Activated naive CD4-positive, alpha-beta T cell treated with anti-CD3 and anti-CD28 coated beads, Interleukin-2, amount 50 U/mL, for 24 hours (primary cell): ENCODE results near the gene TFR2.

ENCODE experiments used
- H3K27ac Mint-ChIP-seq: one replicate; pipeline ENCODE4 v1.8.0; 2021; ENCODE audit warnings: mild to moderate bottlenecking, mixed read lengths
- H3K27me3 Mint-ChIP-seq: one replicate; pipeline ENCODE4 v1.8.0; 2021; ENCODE audit warnings: mixed read lengths
- H3K36me3 Mint-ChIP-seq: one replicate; pipeline ENCODE4 v1.8.0; 2021; ENCODE audit warnings: mixed read lengths
- H3K4me1 Mint-ChIP-seq: one replicate; pipeline ENCODE4 v1.8.0; 2021; ENCODE audit warnings: mixed read lengths
- H3K4me3 Mint-ChIP-seq: one replicate; pipeline ENCODE4 v1.8.0; 2021; ENCODE audit warnings: mild to moderate bottlenecking, mixed read lengths
- H3K9me3 Mint-ChIP-seq: one replicate; pipeline ENCODE4 v1.8.0; 2021; ENCODE audit warnings: mixed read lengths

Gene TFR2

DNA sequence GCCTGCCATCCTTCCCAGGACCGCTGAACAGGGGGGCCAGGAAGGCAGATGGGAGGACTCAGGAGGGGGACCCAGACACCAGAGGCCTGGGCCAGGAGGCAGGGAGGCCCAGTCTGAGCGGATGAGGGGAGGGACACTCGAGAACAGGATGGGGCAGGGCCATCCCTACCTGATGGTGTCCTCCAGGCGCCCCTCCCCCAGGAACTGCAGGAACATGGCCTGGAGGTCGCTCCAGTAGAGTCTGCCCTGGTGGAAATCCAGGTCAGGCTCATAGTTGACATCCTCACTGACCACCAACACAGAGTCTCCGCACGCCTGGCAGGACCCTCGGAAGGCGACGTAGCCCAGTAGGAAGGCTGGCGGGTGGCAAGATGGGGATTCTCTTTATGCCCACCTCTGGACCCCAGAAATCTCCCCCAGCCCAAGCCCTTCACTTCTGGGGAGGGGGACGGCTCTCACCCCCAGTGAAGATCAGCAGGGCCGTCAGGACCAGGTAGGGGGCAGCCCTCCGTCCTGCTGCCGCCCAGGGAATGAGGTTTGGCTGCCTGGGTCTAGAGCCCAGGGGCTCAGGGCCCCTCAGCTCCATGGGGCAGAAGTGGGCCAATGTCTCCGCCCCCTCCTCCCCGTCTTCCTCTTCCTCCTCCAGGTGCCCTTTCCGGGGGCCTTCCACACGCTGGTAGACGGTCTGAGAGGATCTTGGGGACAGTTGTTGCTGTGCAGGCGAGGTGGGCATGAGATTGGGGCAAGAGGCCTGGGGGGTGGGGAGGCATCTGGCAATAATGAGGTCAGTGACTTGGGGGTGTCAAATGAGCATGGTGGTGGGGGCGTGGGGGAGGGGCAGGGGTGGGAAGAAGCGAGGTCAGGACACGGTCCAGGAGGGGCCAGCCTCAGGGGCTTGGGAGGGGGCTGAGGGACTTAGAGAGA, 573 bp downstream of the TFR2 start:
- Mint-ChIP-seq H3K4me3 (no peak overlapping the region), H3K9me3 (no peaks in the 10 kb centered on the region), H3K27ac (no peak overlapping the region), H3K36me3 (no peaks in the 10 kb centered on the region), H3K4me1 (no peaks in the 10 kb centered on the region), H3K27me3 (no peaks in the 10 kb centered on the region)

DNA sequence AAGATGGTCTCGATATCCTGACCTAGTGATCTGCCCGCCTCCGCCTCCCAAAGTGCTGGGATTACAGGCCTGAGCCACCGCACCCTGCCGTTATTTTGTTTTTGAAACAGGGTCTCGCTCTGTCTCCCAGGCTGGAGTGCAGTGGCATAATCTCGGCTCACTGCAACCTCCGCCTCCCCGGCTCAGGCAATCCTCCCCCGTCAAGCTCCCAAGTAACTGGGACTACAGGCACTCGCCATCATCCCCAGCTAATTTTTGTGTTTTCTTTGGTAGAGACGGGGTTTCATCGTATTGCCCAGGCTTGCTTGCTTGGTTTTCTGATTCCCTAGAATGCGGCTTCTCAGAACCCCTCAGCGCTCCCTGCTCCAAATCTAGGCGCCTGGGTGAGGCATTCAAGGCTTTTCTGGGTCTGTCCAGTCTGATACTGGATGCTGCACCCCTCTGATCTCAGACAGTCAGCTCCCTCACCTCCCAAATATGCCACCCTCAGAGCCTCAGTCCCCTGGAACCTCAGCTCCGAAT, 1.3 kb downstream of the TFR2 start:
- no peak overlapping the region for H3K27ac Mint-ChIP-seq
- H3K4me3 Mint-ChIP-seq = no peak overlapping the region

DNA sequence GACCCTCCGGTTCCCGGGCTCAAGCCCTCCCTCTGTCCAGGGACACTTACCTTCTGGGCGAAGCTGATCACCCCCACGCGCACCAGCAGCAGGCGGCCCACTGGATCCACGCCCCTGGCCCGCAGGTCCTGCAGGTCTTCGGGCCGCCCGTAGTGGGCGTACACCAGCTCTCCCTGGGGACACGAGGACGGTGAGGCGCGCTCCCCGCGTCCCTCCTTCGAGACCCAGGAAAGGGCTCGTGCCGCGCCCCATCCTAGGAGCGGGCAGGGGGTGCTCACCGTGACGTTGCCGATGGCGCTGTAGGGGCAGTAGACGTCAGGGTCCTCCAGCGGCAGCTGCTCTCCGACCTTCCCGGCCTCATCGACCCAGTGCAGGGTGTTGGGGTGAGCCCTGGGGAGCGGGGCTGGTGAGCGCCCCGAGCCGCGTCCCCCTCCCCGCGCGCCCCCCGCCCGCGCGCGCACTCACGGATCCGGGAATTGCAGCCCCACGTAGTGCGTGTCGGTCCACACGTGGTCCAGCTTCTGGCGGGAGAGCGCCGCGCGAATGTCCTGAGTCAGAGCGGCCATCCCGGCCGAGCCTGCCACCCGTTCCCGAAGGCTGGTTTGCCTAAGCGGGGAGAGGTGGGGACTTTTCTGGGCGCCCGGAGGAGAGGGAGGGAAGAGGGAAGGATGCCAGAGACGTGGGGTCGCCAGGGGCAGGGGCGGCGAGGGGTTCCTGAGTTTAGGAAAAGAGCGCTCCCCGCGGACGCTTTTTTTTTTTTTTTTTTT, 8.2 kb downstream of the TFR2 start:
- peak overlapping the region; percentile 90 for H3K27ac Mint-ChIP-seq
- no peaks in the 10 kb centered on the region for H3K9me3 Mint-ChIP-seq
- no peaks in the 10 kb centered on the region for H3K36me3 Mint-ChIP-seq
- peak overlapping the region; percentile 89 for H3K4me3 Mint-ChIP-seq
- H3K27me3 Mint-ChIP-seq = no peaks in the 10 kb centered on the region
- H3K4me1 Mint-ChIP-seq = peaks cover 27% of the 10 kb centered on the region

More for the DNA sequence above, 1.3 kb downstream of the TFR2 start:
- no peaks in the 10 kb centered on the region for H3K9me3 Mint-ChIP-seq
- H3K4me1 Mint-ChIP-seq = no peaks in the 10 kb centered on the region
- no peaks in the 10 kb centered on the region for H3K27me3 Mint-ChIP-seq
- H3K36me3 Mint-ChIP-seq = no peaks in the 10 kb centered on the region

DNA sequence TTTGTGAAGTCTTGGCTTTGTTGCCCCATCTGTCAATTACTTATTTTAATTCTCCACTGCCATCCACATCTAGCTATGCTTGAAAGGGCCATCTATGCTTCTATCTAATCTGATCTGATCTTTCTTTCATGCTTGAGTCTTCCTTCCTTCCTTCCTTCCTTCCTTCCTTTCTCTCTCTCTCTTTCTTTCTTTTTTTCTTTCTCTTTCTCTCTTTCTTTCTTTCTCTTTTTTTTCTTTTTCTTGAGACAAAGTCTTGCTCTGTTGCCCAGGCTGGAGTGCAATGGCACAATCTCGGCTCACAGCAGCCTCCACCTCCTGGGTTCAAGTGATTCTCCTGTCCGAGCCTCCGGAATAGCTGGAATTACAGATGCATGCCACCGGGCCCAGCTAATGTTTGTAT, 11.3 kb downstream of the TFR2 start:
- no peak overlapping the region for H3K4me3 Mint-ChIP-seq
- no peaks in the 10 kb centered on the region for H3K27me3 Mint-ChIP-seq
- H3K27ac Mint-ChIP-seq = peak overlapping the region; percentile 30
- H3K9me3 Mint-ChIP-seq = no peaks in the 10 kb centered on the region
- peaks cover 37% of the 10 kb centered on the region for H3K4me1 Mint-ChIP-seq
- no peaks in the 10 kb centered on the region for H3K36me3 Mint-ChIP-seq

DNA sequence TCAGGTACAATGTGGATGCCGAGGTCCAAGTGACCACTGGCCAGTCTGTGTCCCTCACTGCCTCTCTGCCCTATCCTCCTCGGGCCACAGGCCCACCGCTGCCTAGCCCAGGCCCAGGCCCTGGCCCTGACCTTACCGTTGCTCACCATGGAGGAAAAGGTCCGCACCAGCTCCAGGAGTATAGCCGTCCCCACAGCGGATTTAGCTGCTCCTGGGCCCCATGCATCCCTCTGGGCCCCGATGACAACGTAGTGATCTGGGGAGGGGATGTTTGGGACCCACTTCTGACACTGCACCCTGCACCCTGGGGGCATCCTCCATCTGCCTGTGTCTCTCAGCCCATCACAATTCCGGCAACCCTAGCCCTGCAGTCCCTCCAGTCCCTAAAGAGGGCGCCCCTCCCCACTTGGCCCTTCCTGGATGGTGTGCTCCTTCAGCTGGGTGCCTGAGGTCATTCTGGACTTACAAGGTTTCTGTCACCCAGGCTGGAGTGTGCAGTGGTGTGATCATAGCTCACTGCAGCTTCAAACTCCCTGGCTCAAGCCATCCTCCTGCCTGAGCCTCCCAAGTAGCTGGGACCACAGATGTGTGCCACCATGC, 12.1 kb downstream of the TFR2 start:
- H3K4me3 Mint-ChIP-seq = no peak overlapping the region
- peaks cover 39% of the 10 kb centered on the region for H3K4me1 Mint-ChIP-seq
- no peak overlapping the region for H3K27ac Mint-ChIP-seq
- H3K27me3 Mint-ChIP-seq = no peaks in the 10 kb centered on the region
- no peaks in the 10 kb centered on the region for H3K36me3 Mint-ChIP-seq
- no peaks in the 10 kb centered on the region for H3K9me3 Mint-ChIP-seq

DNA sequence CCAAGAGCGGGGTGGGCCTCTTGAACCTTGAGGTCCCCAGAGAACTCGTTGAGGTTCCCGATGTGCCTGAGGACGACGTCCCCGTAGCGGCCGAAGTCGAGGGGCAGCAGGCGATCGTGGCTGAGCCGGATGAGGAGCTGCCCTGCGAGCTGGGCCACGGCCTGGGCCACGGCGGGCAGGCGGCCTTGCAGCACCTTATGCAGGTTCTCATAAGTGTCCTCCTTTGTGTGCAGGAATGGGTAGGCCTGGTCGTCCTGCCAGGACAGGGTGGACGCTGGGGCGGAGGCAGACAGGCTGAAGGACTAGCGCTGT, 14.2 kb downstream of the TFR2 start:
- Mint-ChIP-seq H3K27ac (no peak overlapping the region), H3K27me3 (no peaks in the 10 kb centered on the region), H3K9me3 (no peaks in the 10 kb centered on the region), H3K4me3 (peak overlapping the region; percentile 75), H3K4me1 (peaks cover 29% of the 10 kb centered on the region), H3K36me3 (no peaks in the 10 kb centered on the region)

DNA sequence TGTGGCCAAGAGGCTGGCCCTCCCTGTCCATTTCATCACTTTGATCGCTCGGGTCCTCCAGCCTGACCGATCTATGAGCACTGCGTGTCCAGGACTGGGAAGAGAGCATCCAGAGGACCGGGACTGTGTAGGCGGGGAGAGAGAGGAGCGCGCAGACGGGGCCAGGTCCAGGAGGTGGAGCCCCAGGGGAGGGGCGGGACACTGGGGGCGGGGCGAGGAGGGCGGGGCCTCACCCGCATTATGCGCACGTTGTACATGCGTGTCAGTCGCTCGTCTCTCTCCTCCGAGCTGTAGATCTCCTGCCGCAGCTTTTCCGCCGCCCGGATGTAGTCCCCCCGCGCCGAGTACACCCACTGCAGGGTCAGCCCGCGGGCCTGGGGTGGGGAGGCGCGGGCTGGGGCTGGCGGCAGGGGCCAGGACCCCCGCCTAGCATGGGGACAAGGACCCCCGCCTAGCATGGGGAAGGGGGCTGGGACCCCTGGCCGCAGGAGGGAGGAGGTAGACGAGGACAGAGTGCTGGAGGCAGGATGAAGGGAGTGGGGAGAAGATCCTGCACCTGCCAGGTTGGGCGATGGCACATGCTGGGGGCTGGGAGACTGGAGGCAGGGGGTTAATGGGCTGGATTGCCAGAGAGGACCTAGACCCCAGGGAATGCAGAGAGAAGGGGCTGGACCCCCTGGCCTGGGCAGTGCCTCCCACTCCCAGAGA, 14.7 kb downstream of the TFR2 start:
- H3K9me3 Mint-ChIP-seq = no peaks in the 10 kb centered on the region
- no peaks in the 10 kb centered on the region for H3K27me3 Mint-ChIP-seq
- peak overlapping the region; percentile 75 for H3K4me3 Mint-ChIP-seq
- H3K27ac Mint-ChIP-seq = peak overlapping the region; percentile 79
- no peaks in the 10 kb centered on the region for H3K36me3 Mint-ChIP-seq
- peaks cover 27% of the 10 kb centered on the region for H3K4me1 Mint-ChIP-seq

DNA sequence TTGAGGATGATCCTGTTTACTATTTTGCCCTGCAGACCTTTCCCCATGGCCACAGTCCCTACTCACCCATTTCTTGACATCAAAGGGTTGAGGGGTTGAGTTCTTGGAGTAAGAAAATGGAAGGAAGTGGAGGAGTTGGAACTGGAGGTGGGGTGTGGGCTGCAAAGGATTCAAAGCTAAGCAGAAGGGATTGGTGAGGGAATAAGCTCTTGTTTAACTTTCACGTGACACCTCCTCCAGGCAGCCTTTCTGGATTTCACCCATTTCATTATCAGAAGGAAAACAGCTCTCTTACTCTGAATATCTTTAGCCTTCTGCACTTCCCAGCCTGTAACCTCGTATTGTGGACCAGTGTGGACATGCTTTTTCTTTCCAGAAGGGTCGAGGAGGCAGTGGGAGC, 15.3 kb downstream of the TFR2 start:
- H3K36me3 Mint-ChIP-seq = no peaks in the 10 kb centered on the region
- peak overlapping the region; percentile 75 for H3K4me3 Mint-ChIP-seq
- H3K27me3 Mint-ChIP-seq = no peaks in the 10 kb centered on the region
- H3K4me1 Mint-ChIP-seq = peaks cover 27% of the 10 kb centered on the region
- no peaks in the 10 kb centered on the region for H3K9me3 Mint-ChIP-seq
- peak overlapping the region; percentile 55 for H3K27ac Mint-ChIP-seq

DNA sequence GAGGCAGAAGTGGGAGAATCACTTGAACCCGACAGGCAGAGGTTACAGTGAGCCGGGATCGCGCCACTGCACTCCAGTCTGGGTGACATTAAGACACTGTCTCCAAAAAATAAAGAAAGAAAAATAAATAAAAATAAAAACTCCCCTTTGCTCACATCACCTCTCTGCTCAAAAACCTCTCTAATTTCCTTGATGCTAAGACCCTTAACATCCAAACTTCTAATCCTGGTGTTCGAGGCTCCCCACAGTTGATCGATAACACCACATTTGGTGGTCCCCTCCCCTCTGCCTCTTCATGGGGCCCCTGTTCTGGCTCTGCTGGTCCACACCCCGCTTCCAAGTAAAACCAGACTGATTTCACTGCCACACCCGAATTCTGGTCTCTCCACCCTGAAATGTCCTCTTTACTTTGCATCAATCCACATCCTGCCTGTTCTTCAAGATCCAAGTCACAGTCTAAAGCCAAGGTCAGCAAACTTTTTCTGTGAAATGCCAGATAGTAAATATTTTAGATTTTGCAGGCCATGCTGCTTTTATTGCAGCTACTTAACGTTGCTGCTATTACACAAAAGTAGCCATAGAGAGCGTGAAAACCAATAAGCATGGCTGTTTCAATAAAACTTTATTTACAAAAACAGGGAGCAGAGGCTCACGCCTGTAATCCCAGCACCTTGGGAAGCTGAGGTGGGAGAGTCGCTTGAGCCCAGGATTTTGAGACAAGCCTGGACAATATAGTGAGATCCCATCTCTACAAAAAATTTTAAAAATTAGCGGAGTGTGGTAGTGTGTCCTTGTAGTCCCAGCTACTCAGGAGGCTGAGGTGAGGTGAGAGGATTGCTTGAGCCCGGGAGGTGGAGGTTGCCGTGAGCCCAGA, 17.2 kb downstream of the TFR2 start:
- Mint-ChIP-seq H3K4me1 (peaks cover 21% of the 10 kb centered on the region), H3K27ac (peak overlapping the region; percentile 47), H3K36me3 (no peaks in the 10 kb centered on the region), H3K27me3 (no peaks in the 10 kb centered on the region), H3K9me3 (no peaks in the 10 kb centered on the region), H3K4me3 (no peak overlapping the region)

DNA sequence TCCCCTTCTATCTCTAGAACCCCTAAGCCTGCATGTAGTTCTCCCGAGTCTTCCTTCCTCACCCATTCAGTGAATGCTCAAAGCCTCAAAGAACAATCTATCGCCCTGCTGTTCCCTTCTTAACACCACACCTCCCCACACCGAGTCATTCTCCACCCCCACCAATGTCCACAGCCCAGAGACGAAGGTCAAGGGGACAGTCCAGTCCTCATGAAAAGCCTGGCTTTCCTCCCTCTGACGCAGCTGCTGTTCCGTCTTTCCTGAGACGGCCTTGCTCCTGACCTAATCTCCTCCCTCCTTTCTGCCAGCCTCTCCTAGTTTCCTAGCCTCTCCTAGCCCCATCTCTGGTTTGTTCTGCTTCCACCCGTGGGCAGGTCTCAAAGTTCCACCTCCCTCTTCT, 19.8 kb downstream of the TFR2 start:
- H3K36me3 Mint-ChIP-seq = no peaks in the 10 kb centered on the region
- no peak overlapping the region for H3K4me3 Mint-ChIP-seq
- peaks cover 8% of the 10 kb centered on the region for H3K4me1 Mint-ChIP-seq
- no peak overlapping the region for H3K27ac Mint-ChIP-seq
- H3K27me3 Mint-ChIP-seq = no peaks in the 10 kb centered on the region
- H3K9me3 Mint-ChIP-seq = no peaks in the 10 kb centered on the region

DNA sequence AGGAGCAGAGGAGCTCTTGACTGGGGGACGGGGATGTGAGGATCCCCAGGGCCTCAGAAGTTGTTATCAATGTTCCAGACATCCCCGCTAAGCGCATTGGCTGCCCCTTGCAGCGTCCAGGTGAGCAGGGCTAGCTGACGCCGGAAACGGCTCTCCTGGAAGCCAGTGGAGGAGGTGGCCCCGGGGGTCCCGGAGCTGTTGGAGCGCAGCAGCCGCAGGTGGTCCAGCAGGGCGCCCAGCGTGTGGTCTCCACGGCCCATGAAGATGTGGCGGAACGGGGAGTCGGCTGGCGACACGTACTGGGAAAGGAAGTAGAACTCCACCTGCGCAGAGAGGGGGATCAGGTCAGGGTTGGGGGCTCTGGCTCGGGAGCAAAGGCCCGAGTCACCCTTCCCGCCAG, 20.5 kb downstream of the TFR2 start:
- peaks cover 8% of the 10 kb centered on the region for H3K4me1 Mint-ChIP-seq
- no peaks in the 10 kb centered on the region for H3K9me3 Mint-ChIP-seq
- H3K4me3 Mint-ChIP-seq = no peak overlapping the region
- no peaks in the 10 kb centered on the region for H3K36me3 Mint-ChIP-seq
- no peaks in the 10 kb centered on the region for H3K27me3 Mint-ChIP-seq
- no peak overlapping the region for H3K27ac Mint-ChIP-seq

DNA sequence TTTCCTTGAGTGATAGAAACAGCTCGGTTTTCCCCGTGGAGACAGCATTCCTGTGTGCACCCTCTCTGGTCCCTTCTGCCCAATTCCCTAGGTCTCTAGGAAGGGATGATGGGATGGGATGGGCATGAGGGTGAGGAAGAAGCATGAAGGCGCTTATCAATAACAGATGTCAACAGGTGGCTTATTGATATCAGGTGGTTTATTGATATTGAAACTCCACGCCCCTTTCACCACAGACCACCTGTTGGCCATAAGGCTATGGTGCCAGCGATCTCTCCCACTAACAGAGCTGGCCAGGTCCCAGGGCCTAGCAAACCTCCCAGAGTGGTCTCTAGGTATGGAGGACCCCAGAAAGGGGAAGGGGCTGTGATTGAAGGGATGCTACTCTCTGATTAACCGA, 21.1 kb downstream of the TFR2 start:
- Mint-ChIP-seq H3K27me3 (no peaks in the 10 kb centered on the region), H3K36me3 (no peaks in the 10 kb centered on the region), H3K27ac (no peak overlapping the region), H3K4me3 (no peak overlapping the region), H3K9me3 (no peaks in the 10 kb centered on the region), H3K4me1 (peaks cover 7% of the 10 kb centered on the region)

DNA sequence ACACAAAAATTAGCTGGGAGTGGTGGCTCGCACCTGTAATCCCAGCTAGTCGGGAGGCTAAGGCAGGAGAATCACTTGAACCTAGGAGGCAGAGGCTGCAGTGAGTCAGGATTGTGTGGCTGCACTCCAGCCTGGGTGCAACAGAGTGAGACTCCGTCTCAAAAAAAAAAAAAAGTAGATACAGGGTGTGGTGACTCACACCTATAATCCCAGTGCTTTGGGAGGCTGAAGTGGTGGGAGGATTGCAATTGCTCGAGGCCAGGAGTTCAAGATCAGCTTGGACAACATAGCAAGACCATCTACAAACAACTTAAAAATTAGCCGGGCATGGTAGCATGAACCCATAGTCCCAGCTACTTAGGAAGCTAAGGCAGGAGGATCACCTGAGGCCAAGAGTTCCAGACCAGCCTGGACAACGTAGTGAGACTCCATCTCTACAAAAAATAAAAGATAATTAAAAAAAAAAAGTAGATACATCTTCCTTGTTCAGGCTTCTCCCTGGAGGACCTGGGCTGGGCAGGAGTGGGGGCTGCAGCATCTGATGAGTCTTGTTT, 27.0 kb downstream of the TFR2 start:
- H3K27me3 Mint-ChIP-seq = no peaks in the 10 kb centered on the region
- H3K36me3 Mint-ChIP-seq = no peaks in the 10 kb centered on the region
- no peak overlapping the region for H3K27ac Mint-ChIP-seq
- H3K4me3 Mint-ChIP-seq = no peak overlapping the region
- peaks cover 24% of the 10 kb centered on the region for H3K4me1 Mint-ChIP-seq
- H3K9me3 Mint-ChIP-seq = no peaks in the 10 kb centered on the region

DNA sequence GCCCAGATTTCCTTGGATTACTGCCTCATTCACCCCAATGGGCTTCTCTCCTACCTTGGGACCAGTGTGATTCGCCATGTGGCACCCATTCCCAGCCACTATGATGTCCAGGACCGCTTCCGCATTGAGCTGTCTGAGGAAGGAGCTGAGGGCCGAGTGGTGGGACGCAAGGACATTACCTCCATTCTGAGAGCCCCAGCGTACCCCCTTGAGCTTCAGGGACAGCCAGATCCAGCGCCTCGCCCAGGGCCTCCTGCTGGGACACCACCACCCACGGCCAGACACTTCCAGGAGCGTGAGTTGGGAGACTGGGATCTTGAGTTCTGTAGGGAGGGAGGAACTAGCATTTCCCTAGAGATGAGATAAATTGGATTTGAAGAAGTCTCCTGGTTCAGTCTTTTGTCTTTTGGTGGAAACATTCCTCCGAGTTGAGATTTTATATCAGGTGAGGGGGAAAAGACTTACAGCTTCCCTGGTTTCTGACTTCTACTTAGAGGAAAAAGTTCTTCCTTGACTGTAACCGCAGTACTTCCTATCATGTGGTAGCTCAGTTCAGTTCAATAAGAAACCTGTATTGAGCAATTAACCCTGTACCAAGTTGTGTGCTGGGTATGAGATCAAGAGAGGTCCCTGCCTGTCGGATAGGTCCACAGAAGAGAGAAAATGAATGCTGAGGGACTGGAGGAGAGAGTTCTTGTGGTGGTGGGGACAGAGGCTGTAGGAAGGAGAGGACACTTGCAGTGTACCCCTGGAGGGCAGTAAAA, 27.8 kb downstream of the TFR2 start:
- Mint-ChIP-seq H3K4me1 (peaks cover 24% of the 10 kb centered on the region), H3K9me3 (no peaks in the 10 kb centered on the region), H3K27ac (no peak overlapping the region), H3K27me3 (no peaks in the 10 kb centered on the region), H3K4me3 (peak overlapping the region; percentile 84), H3K36me3 (no peaks in the 10 kb centered on the region)
